GM21447 (cell line): ENCODE results near the gene EMC9.

Experiments
- ATAC-seq: cut with Tn5 transposase; IDR thresholded peaks from one replicate; pipeline ENCODE4 v1.9.1; 2021; ENCODE audit not compliant: unreplicated experiment

Gene EMC9

DNA sequence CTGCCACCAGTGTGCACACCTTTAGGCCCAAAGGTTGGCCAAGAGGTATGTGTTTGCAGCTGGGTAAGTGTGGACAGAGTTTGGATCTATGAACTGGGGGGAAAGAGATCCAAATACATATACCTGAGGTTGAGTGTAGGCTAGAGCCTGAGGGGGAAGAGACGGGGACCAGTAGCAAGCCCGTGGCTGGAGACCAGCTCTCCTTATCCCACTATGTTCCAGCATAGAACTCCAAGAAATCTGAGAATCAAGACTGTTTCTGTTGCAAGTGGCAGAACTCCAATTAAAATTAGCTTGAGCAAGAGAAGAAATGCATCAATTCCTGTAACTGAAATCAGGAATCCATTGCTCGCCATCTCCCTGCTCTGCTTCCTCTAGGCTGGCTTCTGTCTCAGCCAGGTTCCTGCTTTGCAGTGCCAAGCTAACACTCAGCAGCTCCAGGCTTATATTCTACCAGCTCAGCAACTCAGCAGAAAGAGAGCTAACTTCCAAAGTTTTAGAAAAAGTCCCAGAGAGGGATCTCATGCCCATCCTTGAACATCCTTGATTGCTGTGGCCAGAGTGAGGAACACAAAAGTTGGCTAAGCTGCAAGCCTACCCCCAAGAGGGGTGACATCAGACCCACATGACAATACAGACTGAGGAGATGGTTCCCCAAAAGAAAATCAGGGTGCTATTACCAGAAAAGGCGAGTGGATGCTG lies 48.7 kb downstream of the EMC9 start:
- ATAC-seq, result no peak

DNA sequence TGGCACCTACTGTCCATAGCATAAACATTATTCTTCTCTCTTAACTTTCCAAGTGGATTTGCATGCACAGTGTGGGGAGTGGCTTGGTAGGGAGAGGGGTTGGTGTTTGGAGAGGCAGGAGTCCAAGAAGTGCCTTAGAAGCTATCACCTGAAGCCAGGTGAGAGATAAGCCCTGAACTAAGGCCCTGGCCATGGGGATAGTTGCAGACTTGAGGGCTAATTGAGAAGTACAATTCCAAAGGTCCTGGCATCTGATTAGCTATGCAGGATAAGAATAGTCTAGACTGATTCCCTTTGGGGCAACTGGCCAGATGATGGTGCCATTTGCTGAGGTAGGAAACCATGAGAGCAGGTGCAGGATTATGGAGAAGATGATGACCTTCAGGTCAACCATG lies 49.3 kb downstream of the EMC9 start:
- no peak for ATAC-seq

DNA sequence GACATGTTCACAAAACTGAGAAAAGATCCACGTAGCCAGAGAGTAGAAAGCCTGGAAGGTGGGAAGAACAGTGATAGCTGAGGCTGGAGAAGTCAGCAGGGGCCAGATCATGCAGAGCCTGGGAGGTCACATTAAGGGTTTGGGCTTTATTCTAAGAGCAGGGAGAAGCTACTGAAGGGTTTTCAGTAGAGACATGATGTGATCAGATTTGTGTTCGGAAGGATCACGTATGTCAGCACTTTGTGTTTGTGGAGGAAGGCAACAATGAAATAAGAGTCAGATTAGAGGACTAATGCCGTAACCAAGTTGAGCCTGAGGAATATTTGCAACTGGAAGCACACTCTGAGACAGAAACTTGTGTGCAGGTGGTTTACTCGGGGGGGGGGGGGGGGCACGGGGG lies 51.5 kb downstream of the EMC9 start:
- no peak for ATAC-seq
